ENCODE measurements around the gene IGFLR1. TPM values are rescaled to one million over a fixed set of nuclear protein-coding genes. Genes with fewer than 3 reads are reported as not detected.

IGFLR1 gene
- polyA plus RNA-seq, 1 donor = 4.9 TPM

- DNase-seq = peak; percentile 97
Measured at GRCh38 chr19:35740423-35741202, 1.6 kb downstream of the IGFLR1 start.

GRCh38 chr19:35740108-35740422 is 2.2 kb downstream of the IGFLR1 start:
- DNase-seq = no peak

GRCh38 chr19:35739275-35740107 is 2.8 kb downstream of the IGFLR1 start:
- DNase-seq = no peak

- DNase-seq = no peak
Measured at GRCh38 chr19:35738887-35739229, 3.4 kb downstream of the IGFLR1 start.

GRCh38 chr19:35738021-35738886 is 4.0 kb downstream of the IGFLR1 start:
- no peak for DNase-seq

- DNase-seq = no peak
Measured at GRCh38 chr19:35736913-35737886, 5.1 kb downstream of the IGFLR1 start.

- no peak for DNase-seq
Measured at GRCh38 chr19:35734889-35735288, 7.4 kb downstream of the IGFLR1 start.

GRCh38 chr19:35734273-35734672 is 8.0 kb downstream of the IGFLR1 start:
- no peak for DNase-seq

- no peak for DNase-seq
Measured at GRCh38 chr19:35733180-35734125, 8.8 kb downstream of the IGFLR1 start.

- DNase-seq = no peak
Measured at GRCh38 chr19:35732540-35733179, 9.6 kb downstream of the IGFLR1 start.

- DNase-seq = no peak
Measured at GRCh38 chr19:35731779-35732405, 10.4 kb downstream of the IGFLR1 start.

- no peak for DNase-seq
Measured at GRCh38 chr19:35731353-35731752, 10.9 kb downstream of the IGFLR1 start.

GRCh38 chr19:35730326-35730725 is 11.9 kb downstream of the IGFLR1 start:
- DNase-seq = no peak

GRCh38 chr19:35729763-35730162 is 12.5 kb downstream of the IGFLR1 start:
- no peak for DNase-seq

GRCh38 chr19:35729021-35729420 is 13.2 kb downstream of the IGFLR1 start:
- DNase-seq = no peak

- DNase-seq = no peak
Measured at GRCh38 chr19:35727956-35728706, 14.1 kb downstream of the IGFLR1 start.

- DNase-seq = no peak
Measured at GRCh38 chr19:35727053-35727955, 14.9 kb downstream of the IGFLR1 start.
